Measurements from ENCODE around the gene FAM118A.
"Not testable (repeated sequence)": the region's sequence is repeated elsewhere in the genome, so short reads cannot be mapped to it uniquely, and the experiment has no call there.

The FAM118A gene

GRCh38 chr22:45343143-45343542 lies 33.4 kb downstream of the FAM118A start:
- DNase-seq: no peak
- Mint-ChIP-seq H3K4me3 (no peak overlapping the region), H3K27me3 (no peaks in the 10 kb centered on the region), H3K9me3 (no peaks in the 10 kb centered on the region), H3K4me1 (ENCODE audit: low read depth) (peaks cover 16% of the 10 kb centered on the region), H3K27ac (no peak overlapping the region), H3K36me3 (ENCODE audit: low read depth) (peaks cover 78% of the 10 kb centered on the region)

GRCh38 chr22:45344334-45344733 lies 34.6 kb downstream of the FAM118A start:
- H3K4me3 Mint-ChIP-seq: no peak overlapping the region
- H3K4me1 Mint-ChIP-seq (ENCODE audit: low read depth): peaks cover 16% of the 10 kb centered on the region
- no peaks in the 10 kb centered on the region for H3K9me3 Mint-ChIP-seq
- peaks cover 69% of the 10 kb centered on the region for H3K36me3 Mint-ChIP-seq (ENCODE audit: low read depth)
- peak overlapping the region; percentile 66 for H3K27ac Mint-ChIP-seq
- H3K27me3 Mint-ChIP-seq: no peaks in the 10 kb centered on the region
- DNase-seq: no peak

GRCh38 chr22:45349916-45350315 lies 40.2 kb downstream of the FAM118A start:
- no peak overlapping the region for H3K4me3 Mint-ChIP-seq
- no peak for DNase-seq
- peaks cover 19% of the 10 kb centered on the region for H3K36me3 Mint-ChIP-seq (ENCODE audit: low read depth)
- H3K27ac Mint-ChIP-seq: no peak overlapping the region
- no peaks in the 10 kb centered on the region for H3K27me3 Mint-ChIP-seq
- H3K4me1 Mint-ChIP-seq (ENCODE audit: low read depth): peaks cover 3% of the 10 kb centered on the region
- H3K9me3 Mint-ChIP-seq: no peaks in the 10 kb centered on the region

GRCh38 chr22:45351956-45352355 lies 42.2 kb downstream of the FAM118A start:
- Mint-ChIP-seq H3K4me1 (ENCODE audit: low read depth) (peaks cover 3% of the 10 kb centered on the region), H3K4me3 (no peak overlapping the region), H3K27me3 (no peaks in the 10 kb centered on the region), H3K27ac (no peak overlapping the region), H3K36me3 (ENCODE audit: low read depth) (peaks cover 2% of the 10 kb centered on the region), H3K9me3 (no peaks in the 10 kb centered on the region)
- no peak for DNase-seq

GRCh38 chr22:45352757-45353156 lies 43.0 kb downstream of the FAM118A start:
- not testable (repeated sequence) for H3K27ac Mint-ChIP-seq; H3K36me3 Mint-ChIP-seq (ENCODE audit: low read depth); DNase-seq; H3K27me3 Mint-ChIP-seq; H3K9me3 Mint-ChIP-seq; H3K4me3 Mint-ChIP-seq; H3K4me1 Mint-ChIP-seq (ENCODE audit: low read depth)

- peaks cover 3% of the 10 kb centered on the region for H3K4me1 Mint-ChIP-seq (ENCODE audit: low read depth)
- no peak for DNase-seq
- no peaks in the 10 kb centered on the region for H3K9me3 Mint-ChIP-seq
- H3K4me3 Mint-ChIP-seq: no peak overlapping the region
- no peaks in the 10 kb centered on the region for H3K27me3 Mint-ChIP-seq
- peak overlapping the region; percentile 6 for H3K27ac Mint-ChIP-seq
- no peaks in the 10 kb centered on the region for H3K36me3 Mint-ChIP-seq (ENCODE audit: low read depth)
These were observed 44.1 kb downstream of the FAM118A start for GRCh38 chr22:45353786-45354185.

GRCh38 chr22:45357490-45357889 lies 47.8 kb downstream of the FAM118A start:
- H3K4me1 Mint-ChIP-seq (ENCODE audit: low read depth): peaks cover 3% of the 10 kb centered on the region
- no peaks in the 10 kb centered on the region for H3K36me3 Mint-ChIP-seq (ENCODE audit: low read depth)
- peak overlapping the region; percentile 14 for H3K27ac Mint-ChIP-seq
- H3K27me3 Mint-ChIP-seq: no peaks in the 10 kb centered on the region
- no peak for DNase-seq
- H3K9me3 Mint-ChIP-seq: no peaks in the 10 kb centered on the region
- H3K4me3 Mint-ChIP-seq: no peak overlapping the region

GRCh38 chr22:45358127-45358526 lies 48.4 kb downstream of the FAM118A start:
- Mint-ChIP-seq H3K4me1 (ENCODE audit: low read depth) (peaks cover 3% of the 10 kb centered on the region), H3K36me3 (ENCODE audit: low read depth) (no peaks in the 10 kb centered on the region), H3K9me3 (no peaks in the 10 kb centered on the region), H3K4me3 (no peak overlapping the region), H3K27ac (no peak overlapping the region), H3K27me3 (no peaks in the 10 kb centered on the region)
- DNase-seq: no peak

GRCh38 chr22:45359627-45360026 lies 49.9 kb downstream of the FAM118A start:
- H3K9me3 Mint-ChIP-seq: no peaks in the 10 kb centered on the region
- no peaks in the 10 kb centered on the region for H3K27me3 Mint-ChIP-seq
- no peak overlapping the region for H3K4me3 Mint-ChIP-seq
- no peaks in the 10 kb centered on the region for H3K36me3 Mint-ChIP-seq (ENCODE audit: low read depth)
- no peaks in the 10 kb centered on the region for H3K4me1 Mint-ChIP-seq (ENCODE audit: low read depth)
- DNase-seq: no peak
- H3K27ac Mint-ChIP-seq: no peak overlapping the region

- DNase-seq: no peak
- peaks cover 4% of the 10 kb centered on the region for H3K9me3 Mint-ChIP-seq
- no peak overlapping the region for H3K4me3 Mint-ChIP-seq
- H3K36me3 Mint-ChIP-seq (ENCODE audit: low read depth): no peaks in the 10 kb centered on the region
- H3K4me1 Mint-ChIP-seq (ENCODE audit: low read depth): no peaks in the 10 kb centered on the region
- H3K27me3 Mint-ChIP-seq: peaks cover 14% of the 10 kb centered on the region
- no peak overlapping the region for H3K27ac Mint-ChIP-seq
These were observed 57.0 kb downstream of the FAM118A start for GRCh38 chr22:45366713-45367112.

GRCh38 chr22:45373592-45373991 lies 63.9 kb downstream of the FAM118A start:
- H3K27ac Mint-ChIP-seq; H3K36me3 Mint-ChIP-seq (ENCODE audit: low read depth); H3K27me3 Mint-ChIP-seq; H3K4me3 Mint-ChIP-seq; H3K4me1 Mint-ChIP-seq (ENCODE audit: low read depth); H3K9me3 Mint-ChIP-seq; DNase-seq: not testable (repeated sequence)

- Mint-ChIP-seq H3K9me3 (no peaks in the 10 kb centered on the region), H3K27ac (no peak overlapping the region), H3K4me1 (ENCODE audit: low read depth) (peaks cover 2% of the 10 kb centered on the region), H3K4me3 (no peak overlapping the region), H3K36me3 (ENCODE audit: low read depth) (no peaks in the 10 kb centered on the region), H3K27me3 (peaks cover 3% of the 10 kb centered on the region)
- DNase-seq: no peak
These were observed 66.3 kb downstream of the FAM118A start for GRCh38 chr22:45376009-45376408.

- no peak for DNase-seq
- no peaks in the 10 kb centered on the region for H3K9me3 Mint-ChIP-seq
- H3K4me3 Mint-ChIP-seq: no peak overlapping the region
- H3K4me1 Mint-ChIP-seq (ENCODE audit: low read depth): peaks cover 2% of the 10 kb centered on the region
- no peak overlapping the region for H3K27ac Mint-ChIP-seq
- H3K27me3 Mint-ChIP-seq: peaks cover 3% of the 10 kb centered on the region
- H3K36me3 Mint-ChIP-seq (ENCODE audit: low read depth): no peaks in the 10 kb centered on the region
These were observed 67.0 kb downstream of the FAM118A start for GRCh38 chr22:45376703-45377102.

GRCh38 chr22:45381348-45381747 lies 71.6 kb downstream of the FAM118A start:
- H3K4me3 Mint-ChIP-seq: no peak overlapping the region
- no peaks in the 10 kb centered on the region for H3K9me3 Mint-ChIP-seq
- no peak for DNase-seq
- no peaks in the 10 kb centered on the region for H3K36me3 Mint-ChIP-seq (ENCODE audit: low read depth)
- H3K27ac Mint-ChIP-seq: no peak overlapping the region
- H3K27me3 Mint-ChIP-seq: peaks cover 7% of the 10 kb centered on the region
- no peaks in the 10 kb centered on the region for H3K4me1 Mint-ChIP-seq (ENCODE audit: low read depth)

GRCh38 chr22:45389546-45389945 lies 79.8 kb downstream of the FAM118A start:
- no peak overlapping the region for H3K27ac Mint-ChIP-seq
- H3K36me3 Mint-ChIP-seq (ENCODE audit: low read depth): no peaks in the 10 kb centered on the region

More at GRCh38 chr22:45389546-45389945, 79.8 kb downstream of the FAM118A start:
- Mint-ChIP-seq H3K4me3 (no peak overlapping the region), H3K27me3 (peaks cover 3% of the 10 kb centered on the region), H3K9me3 (no peaks in the 10 kb centered on the region), H3K4me1 (ENCODE audit: low read depth) (no peaks in the 10 kb centered on the region)
- DNase-seq: no peak

Data from activated T-cell treated with anti-CD3 and anti-CD28 coated beads, Interleukin-2, amount 50 U/mL, for 24 hours (primary cell).